Effector CD8-positive, alpha-beta T cell (primary cell): ENCODE data around the gene SCAPER.
"Not testable (repeated sequence)": the region's sequence is repeated elsewhere in the genome, so short reads cannot be mapped to it uniquely, and the experiment has no call there.

ENCODE experiments used
- DNase-seq: peaks from one replicate; lab custom pipeline; 2025; lab: John Stamatoyannopoulos, UW

Gene SCAPER

DNA sequence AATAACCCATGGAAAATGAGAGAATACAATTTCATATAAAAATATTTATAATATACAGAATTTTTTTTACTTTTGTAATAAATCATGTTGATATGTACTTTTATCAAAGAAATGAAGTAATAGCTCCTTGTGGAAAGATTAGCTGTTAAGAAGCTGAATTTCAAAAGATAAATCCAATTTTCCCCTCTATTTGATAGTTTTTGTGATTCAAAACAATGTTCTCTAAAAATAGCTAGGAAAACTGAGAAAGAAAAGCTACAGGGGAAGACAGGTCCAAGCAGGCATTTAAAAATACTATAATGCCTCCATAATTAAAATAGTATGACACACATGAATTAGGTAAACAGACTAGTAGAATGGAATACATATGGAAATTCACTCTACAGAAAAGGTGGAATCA lies 44.9 kb downstream of the SCAPER start:
- no peak for DNase-seq

- DNase-seq, result not testable (repeated sequence)
These were observed 54.8 kb downstream of the SCAPER start for GRCh38 chr15:76850367-76850766.

GRCh38 chr15:76846782-76847181 lies 58.4 kb downstream of the SCAPER start:
- DNase-seq, result no peak

GRCh38 chr15:76844096-76844495 lies 61.0 kb downstream of the SCAPER start:
- DNase-seq, result no peak

DNA sequence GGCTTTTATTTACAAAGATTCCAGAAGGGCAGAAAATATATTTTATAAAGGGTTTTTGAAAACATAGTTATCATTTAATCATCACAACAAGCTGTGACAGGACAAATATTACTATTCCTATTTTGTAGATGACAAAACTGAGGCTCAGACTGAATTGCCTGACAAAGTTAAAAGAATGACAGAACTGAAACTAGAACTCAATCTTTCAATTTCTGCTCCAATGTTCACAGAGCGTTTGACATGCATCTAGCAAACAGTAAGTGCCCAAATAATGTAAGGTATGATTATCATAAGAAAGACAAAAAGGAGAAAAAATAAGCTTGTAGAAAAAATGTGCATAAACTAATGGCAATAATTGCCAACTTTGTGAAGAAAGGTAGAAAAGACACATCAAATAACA lies 61.9 kb downstream of the SCAPER start:
- no peak for DNase-seq

DNA sequence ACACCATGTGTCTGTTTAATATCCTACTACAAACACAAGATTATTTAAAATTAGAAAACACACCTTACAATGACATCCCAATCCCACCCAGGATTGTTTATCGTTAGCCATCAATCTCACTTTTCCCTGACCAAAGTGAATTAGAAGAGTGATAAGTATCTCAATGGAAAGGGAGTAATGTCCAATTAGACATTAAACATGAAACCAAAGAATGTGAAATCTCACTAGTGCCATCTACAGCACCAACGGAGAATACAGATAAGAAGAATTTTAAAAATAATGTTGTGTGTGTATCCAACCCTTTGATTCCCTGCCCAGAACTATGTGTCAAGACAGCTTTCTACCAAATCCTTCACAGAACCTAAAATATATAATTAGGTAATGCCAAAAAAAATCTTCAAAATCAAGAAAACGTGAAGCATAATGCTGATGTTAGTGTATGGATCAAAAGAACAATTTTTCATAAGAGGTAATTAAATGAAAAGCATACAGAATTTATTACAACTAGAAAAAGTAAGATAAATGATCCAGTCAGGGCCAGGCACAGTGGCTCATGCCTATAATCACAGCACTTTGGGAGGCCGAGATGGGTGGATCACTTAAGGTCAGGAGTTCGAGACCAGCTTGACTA lies 64.2 kb downstream of the SCAPER start:
- DNase-seq, result no peak

DNA sequence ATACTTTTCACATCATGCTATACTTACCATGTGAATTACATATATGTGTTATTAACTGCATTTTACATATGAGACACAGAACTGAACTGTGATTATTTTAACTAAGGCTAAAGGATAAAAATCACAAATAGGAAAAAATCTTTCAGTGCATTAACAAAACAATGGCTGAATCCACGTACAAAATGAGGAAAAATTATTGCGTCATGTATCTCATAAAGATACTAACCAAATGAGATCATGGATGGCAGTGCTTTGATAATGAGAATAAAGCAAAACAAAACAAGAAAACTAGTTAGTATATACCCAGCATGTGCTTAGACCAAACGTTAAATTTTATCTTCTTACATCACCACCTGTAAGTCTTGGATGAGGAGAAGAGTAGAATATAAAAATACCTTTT lies 66.0 kb downstream of the SCAPER start:
- no peak for DNase-seq

GRCh38 chr15:76837474-76837873 lies 67.7 kb downstream of the SCAPER start:
- DNase-seq, result no peak

GRCh38 chr15:76829939-76830338 lies 75.2 kb downstream of the SCAPER start:
- DNase-seq, result no peak

GRCh38 chr15:76823890-76824289 lies 81.2 kb downstream of the SCAPER start:
- no peak for DNase-seq

GRCh38 chr15:76823303-76823702 lies 81.8 kb downstream of the SCAPER start:
- no peak for DNase-seq

DNA sequence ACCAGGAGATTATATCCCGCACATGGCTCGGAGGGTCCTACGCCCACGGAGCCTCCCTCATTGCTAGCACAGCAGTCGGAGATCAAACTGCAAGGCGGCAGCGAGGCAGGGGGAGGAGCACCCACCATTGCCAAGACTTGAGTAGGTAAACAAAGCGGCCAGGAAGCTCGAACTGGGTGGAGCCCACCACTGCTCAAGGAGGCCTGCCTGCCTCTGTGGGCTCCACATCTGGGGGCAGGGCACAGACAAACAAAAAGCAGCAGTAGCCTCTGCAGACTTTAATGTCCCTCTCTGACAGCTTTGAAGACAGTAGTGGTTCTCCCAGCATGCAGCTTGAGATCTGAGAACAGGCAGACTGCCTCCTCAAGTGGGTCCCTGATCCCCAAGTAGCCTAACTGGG lies 86.2 kb downstream of the SCAPER start:
- not testable (repeated sequence) for DNase-seq

- DNase-seq, result no peak
These were observed 89.7 kb downstream of the SCAPER start for GRCh38 chr15:76815421-76815820.

DNA sequence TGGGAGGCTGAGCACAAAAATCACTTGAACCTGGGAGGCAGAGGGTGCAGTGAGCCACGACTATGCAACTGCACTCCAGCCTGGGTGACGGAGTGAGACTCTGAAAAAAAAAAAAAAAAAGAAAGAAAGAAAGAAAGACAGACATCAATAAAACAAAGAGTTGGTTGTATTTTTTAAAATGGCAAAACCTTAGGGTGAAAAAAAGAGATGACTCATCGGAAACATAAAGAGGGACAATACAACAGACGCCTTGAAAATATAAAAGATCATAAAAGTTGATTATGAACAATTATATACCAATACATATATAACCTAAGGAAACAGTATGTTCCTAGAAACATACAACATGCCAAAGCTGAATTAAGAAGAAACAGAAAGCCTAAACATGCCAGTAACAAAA lies 92.8 kb downstream of the SCAPER start:
- no peak for DNase-seq

DNA sequence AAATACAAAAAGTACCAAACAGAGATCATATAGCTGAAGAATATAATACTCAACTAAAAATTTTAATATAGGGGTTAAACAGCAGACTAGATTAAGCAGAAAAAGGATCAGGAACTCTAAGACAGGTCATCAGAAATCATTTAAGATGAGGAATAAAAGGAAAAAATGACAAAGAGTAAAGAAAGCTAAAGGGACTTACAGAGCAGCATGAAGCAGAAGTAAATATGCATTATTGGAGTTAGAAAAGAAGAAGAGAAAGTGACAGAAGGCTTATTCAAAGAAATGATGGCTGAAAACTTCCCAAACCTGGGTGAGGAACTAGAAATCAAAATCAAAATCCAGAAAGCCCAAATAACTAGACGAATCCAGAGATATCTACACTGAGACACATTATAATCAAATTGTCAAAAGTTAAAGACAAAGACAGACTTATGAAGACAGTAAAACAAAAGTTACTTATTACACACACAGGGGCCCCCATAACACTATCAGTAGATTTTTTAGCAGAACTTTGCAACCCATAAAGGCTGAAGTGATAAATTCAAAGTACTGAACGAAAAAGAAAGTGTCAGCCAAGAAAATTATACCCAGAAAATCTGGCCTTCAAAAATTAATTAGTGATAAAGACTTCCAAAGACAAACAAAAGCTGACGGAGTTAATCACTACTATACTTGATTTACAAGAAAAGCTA lies 95.6 kb downstream of the SCAPER start:
- DNase-seq, result no peak

DNA sequence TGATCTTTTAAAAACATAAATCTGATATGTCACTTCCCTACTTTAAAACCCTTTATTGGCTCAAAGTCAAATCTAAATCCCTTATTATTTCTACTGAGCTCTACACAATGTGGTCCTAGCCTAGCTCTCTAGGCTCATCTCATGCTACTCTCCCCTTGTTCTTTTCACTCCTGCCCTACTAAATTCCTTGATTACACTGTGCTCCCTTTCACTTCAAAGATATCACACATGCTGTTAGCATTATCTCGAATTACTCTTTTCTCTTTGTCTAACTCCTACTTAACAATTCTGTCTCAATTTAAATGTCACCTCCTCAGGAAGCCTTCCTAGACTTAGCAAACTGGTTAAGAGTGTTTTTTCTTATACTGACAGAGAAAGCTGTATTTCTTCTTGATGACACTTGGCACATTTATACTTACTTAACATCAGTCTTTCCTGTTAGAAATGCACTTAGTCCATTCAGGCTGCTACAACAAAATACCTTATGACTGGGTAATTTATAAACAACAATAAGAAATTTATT lies 102.0 kb downstream of the SCAPER start:
- no peak for DNase-seq

DNA sequence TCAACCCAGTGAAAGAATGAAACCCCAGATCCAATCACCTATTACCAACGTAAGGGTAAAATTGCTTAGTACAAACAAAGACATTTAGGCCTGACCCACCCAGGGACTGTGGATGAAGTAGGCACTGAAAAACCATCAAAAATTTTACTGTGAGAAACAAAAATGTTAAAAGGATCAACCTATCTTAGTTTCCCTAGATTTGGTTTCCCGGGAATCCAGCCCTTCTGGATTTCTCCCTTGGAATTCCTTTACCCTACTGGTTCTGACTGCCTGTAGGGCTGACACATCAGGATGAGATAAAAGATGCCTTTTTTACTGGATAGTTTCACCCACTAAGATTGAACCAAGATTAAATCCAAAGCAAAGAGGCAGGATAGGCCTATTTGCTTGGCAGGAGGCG lies 102.7 kb downstream of the SCAPER start:
- no peak for DNase-seq

DNA sequence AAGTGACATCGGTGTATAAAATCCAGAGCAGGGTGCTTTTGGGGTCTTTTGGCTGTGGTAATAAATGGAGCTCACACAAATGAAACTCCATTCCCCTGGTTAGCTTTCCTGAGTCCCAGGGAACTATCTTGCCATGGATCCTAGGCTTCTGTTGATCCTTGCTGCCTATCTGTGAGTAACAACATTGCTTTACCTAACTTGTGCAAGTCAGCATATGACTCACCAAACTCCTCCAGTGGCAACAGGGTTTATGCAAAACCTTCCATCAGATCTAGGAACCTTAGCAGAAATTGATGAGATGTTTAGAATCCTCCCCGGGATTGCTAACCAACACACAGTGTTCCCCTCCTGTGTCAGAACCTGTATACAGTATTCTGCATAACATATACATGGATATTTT lies 105.4 kb downstream of the SCAPER start:
- DNase-seq, result no peak

DNA sequence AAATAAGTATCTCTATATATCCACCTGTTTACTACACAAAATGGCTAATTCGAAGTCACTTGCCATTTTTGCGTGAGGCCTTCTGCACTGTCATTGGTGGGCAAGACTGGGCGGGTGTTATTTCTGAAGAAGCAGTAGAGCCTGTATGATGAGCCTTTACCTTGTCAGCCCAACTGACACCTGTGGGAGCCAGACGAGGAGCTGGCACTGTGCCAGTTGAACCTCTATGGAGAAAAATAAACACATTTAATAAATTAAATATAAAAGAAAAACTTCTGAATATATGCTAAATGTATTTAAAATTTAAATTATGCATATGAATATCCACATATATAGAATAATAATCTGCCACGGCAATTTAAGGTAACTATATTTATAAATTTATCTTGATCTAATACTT lies 109.9 kb downstream of the SCAPER start:
- DNase-seq, result no peak

GRCh38 chr15:76793162-76793561 lies 112.0 kb downstream of the SCAPER start:
- no peak for DNase-seq

DNA sequence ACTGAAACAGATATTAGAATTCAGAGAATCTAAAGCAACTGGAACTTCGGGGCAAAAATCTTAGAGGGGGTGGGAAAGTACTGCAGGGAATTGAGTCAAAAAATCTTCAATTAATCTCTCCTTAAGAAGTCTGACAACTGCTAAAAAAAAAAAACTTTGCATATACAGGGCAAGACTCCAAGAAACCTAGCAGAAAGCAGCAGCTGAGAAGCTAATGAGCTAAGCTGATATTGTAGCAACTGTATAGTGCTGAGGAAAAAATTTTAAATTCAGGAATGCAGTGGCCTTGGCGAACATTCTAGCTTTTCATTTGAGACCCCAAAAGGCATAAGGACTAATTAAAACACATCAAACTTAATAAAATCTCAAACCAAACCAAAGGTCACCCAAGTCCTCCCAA lies 113.6 kb downstream of the SCAPER start:
- DNase-seq, result no peak

- no peak for DNase-seq
These were observed 117.9 kb downstream of the SCAPER start for GRCh38 chr15:76787273-76787672.

- DNase-seq, result no peak
These were observed 128.2 kb downstream of the SCAPER start for GRCh38 chr15:76776969-76777368.

- DNase-seq, result no peak
These were observed 128.7 kb downstream of the SCAPER start for GRCh38 chr15:76776480-76776879.
